Measurements from ENCODE around the gene GPATCH2L. TPM values are rescaled to one million over a fixed set of nuclear protein-coding genes. Genes with fewer than 3 reads are reported as not detected.

GPATCH2L gene
- total RNA-seq, result 47.0 and 59.8 TPM in 2 replicates

GRCh38 chr14:76151398-76152332 lies at the start of gene GPATCH2L:
TSS of gene GPATCH2L (plus strand) at chr14:76151922. CDS start at chr14:76154364, 2,442 bp downstream.

Other genes with a start within 250 kb of the GPATCH2L start
- 5.3 and 5.6 TPM in 2 replicates for gene TGFB3, start 169.9 kb upstream of the GPATCH2L start, total RNA-seq
- gene IFT43, start 166.2 kb upstream of the GPATCH2L start, total RNA-seq, result 26.6 and 29.3 TPM in 2 replicates
- not detected in 2 replicates for gene ESRRB, start 224.2 kb downstream of the GPATCH2L start, total RNA-seq